ENCODE results near the gene PCDHA3. TPM values are rescaled to one million over a fixed set of nuclear protein-coding genes. Genes with fewer than 3 reads are reported as not detected.
A peak's percentile ranks its signal among the peaks of the same experiment; 100 is the strongest.
"Not testable (repeated sequence)": the region's sequence is repeated elsewhere in the genome, so short reads cannot be mapped to it uniquely, and the experiment has no call there.

The PCDHA3 gene
- total and polyA plus RNA-seq, 4 donors: 2.1 to 13.2 (median 8.9) TPM

DNA sequence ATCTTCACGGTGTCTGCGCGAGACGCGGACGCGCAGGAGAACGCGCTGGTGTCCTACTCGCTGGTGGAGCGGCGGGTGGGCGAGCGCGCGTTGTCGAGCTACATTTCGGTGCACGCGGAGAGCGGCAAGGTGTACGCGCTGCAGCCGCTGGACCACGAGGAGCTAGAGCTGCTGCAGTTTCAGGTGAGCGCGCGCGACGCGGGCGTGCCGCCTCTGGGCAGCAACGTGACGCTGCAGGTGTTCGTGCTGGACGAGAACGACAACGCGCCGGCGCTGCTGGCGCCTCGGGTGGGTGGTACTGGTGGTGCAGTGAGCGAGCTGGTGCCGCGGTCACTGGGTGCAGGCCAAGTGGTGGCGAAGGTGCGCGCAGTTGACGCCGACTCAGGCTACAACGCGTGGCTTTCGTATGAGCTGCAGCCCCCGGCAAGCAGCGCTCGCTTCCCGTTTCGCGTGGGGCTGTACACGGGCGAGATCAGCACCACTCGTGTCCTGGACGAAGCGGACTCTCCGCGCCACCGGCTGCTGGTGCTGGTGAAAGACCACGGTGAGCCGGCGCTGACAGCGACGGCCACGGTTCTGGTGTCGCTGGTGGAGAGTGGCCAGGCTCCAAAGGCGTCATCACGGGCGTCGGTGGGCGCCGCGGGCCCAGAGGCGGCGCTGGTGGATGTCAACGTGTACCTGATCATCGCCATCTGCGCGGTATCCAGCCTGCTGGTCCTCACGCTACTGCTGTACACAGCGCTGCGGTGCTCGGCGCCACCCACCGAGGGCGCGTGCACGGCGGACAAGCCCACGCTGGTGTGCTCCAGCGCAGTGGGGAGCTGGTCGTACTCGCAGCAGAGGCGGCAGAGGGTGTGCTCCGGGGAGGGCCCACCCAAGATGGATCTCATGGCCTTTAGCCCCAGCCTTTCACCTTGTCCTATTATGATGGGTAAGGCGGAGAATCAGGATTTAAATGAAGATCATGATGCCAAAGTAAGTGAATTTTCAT lies 28.9 kb downstream of the PCDHA3 start:
- H3K9me3 ChIP-seq (ENCODE audit: control insufficient read depth, insufficient read depth, low read length): peaks cover 13% of the 10 kb centered on the region
- not testable (repeated sequence) for H3K4me1 ChIP-seq (ENCODE audit: control insufficient read depth, insufficient read depth, low read length); H3K36me3 ChIP-seq (ENCODE audit: control insufficient read depth, insufficient read depth, low read length); H3K4me3 ChIP-seq (ENCODE audit: low read depth, low read length); H3K27ac ChIP-seq (ENCODE audit: low read depth, low read length); DNase-seq (ENCODE audit: low read depth in 4 of 6, low spot score in 6 of 6); H3K27me3 ChIP-seq (ENCODE audit: control insufficient read depth, insufficient read depth, low read length)
- whole genome bisulfite sequencing (ENCODE audit: insufficient coverage): 32% methylated on average over 100 of the region's 106 CpGs

GRCh38 chr5:140833993-140834392 lies 33.1 kb downstream of the PCDHA3 start, which contains the start of gene PCDHA7:
PCDHA7 (plus strand) TSS chr5:140834269; CDS start chr5:140834384, 115 bp downstream.
- peaks cover 16% of the 10 kb centered on the region for H3K9me3 ChIP-seq (ENCODE audit: control insufficient read depth, insufficient read depth, low read length)
- H3K4me3 ChIP-seq (ENCODE audit: low read depth, low read length): no peak within 1 kb of the TSS
- H3K27me3 ChIP-seq (ENCODE audit: control insufficient read depth, insufficient read depth, low read length): no peaks in the 10 kb centered on the region
- no CpG with 5 or more reads among the region's 8 CpGs for WGBS (ENCODE audit: insufficient coverage)
- peak in 2 of 6 donors; percentile 21 to 67 for DNase-seq (ENCODE audit: low read depth in 4 of 6, low spot score in 6 of 6)
- H3K27ac ChIP-seq (ENCODE audit: low read depth, low read length): no peak within 1 kb of the TSS
- peaks cover 17% of the 10 kb centered on the region for H3K36me3 ChIP-seq (ENCODE audit: control insufficient read depth, insufficient read depth, low read length)
- H3K4me1 ChIP-seq (ENCODE audit: control insufficient read depth, insufficient read depth, low read length): no peaks in the 10 kb centered on the region

GRCh38 chr5:140834439-140835008 lies 33.7 kb downstream of the PCDHA3 start:
- H3K27me3 ChIP-seq (ENCODE audit: control insufficient read depth, insufficient read depth, low read length); H3K4me1 ChIP-seq (ENCODE audit: control insufficient read depth, insufficient read depth, low read length); H3K4me3 ChIP-seq (ENCODE audit: low read depth, low read length); H3K27ac ChIP-seq (ENCODE audit: low read depth, low read length): not testable (repeated sequence)
- H3K36me3 ChIP-seq (ENCODE audit: control insufficient read depth, insufficient read depth, low read length): peaks cover 17% of the 10 kb centered on the region
- DNase-seq (ENCODE audit: low read depth in 4 of 6, low spot score in 6 of 6): peak in 1 of 6 donors; percentile 8
- 14% methylated on average over 23 of the region's 38 CpGs for WGBS (ENCODE audit: insufficient coverage)
- H3K9me3 ChIP-seq (ENCODE audit: control insufficient read depth, insufficient read depth, low read length): peaks cover 16% of the 10 kb centered on the region

DNA sequence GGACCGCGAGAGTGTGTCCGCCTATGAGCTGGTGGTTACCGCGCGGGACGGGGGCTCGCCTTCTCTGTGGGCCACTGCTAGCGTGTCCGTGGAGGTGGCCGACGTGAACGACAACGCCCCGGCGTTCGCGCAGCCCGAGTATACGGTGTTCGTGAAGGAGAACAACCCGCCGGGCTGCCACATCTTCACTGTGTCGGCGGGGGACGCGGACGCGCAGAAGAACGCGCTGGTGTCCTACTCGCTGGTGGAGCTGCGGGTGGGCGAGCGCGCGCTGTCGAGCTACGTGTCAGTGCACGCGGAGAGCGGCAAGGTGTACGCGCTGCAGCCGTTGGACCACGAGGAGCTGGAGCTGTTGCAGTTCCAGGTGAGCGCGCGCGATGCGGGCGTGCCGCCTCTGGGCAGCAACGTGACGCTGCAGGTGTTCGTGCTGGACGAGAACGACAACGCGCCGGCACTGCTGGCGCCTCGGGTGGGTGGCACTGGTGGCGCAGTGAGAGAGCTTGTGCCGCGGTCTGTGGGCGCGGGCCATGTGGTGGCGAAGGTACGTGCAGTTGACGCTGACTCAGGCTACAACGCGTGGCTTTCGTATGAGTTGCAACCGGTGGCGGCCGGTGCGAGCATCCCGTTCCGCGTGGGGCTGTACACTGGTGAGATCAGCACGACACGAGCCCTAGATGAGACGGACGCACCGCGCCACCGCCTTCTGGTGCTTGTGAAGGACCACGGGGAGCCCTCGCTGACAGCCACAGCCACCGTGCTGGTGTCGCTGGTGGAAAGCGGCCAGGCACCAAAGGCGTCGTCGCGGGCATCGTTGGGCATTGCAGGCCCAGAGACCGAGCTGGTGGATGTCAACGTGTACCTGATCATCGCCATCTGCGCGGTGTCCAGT lies 35.0 kb downstream of the PCDHA3 start:
- 33% methylated on average over 103 of the region's 103 CpGs for WGBS (ENCODE audit: insufficient coverage)
- no peak overlapping the region for H3K4me3 ChIP-seq (ENCODE audit: low read depth, low read length)
- no peak overlapping the region for H3K27ac ChIP-seq (ENCODE audit: low read depth, low read length)
- H3K9me3 ChIP-seq (ENCODE audit: control insufficient read depth, insufficient read depth, low read length): peaks cover 13% of the 10 kb centered on the region
- H3K36me3 ChIP-seq (ENCODE audit: control insufficient read depth, insufficient read depth, low read length): peaks cover 10% of the 10 kb centered on the region
- no peaks in the 10 kb centered on the region for H3K27me3 ChIP-seq (ENCODE audit: control insufficient read depth, insufficient read depth, low read length)
- DNase-seq (ENCODE audit: low read depth in 4 of 6, low spot score in 6 of 6): no peak
- no peaks in the 10 kb centered on the region for H3K4me1 ChIP-seq (ENCODE audit: control insufficient read depth, insufficient read depth, low read length)

GRCh38 chr5:140840978-140841962 lies 40.4 kb downstream of the PCDHA3 start, which contains the start of gene PCDHA8:
PCDHA8 (plus strand) TSS chr5:140841187; CDS start chr5:140841322, 135 bp downstream.
- Histone ChIP-seq H3K27ac (ENCODE audit: low read depth, low read length) (no peak within 1 kb of the TSS), H3K4me1 (ENCODE audit: control insufficient read depth, insufficient read depth, low read length) (no peaks in the 10 kb centered on the region), H3K36me3 (ENCODE audit: control insufficient read depth, insufficient read depth, low read length) (peaks cover 2% of the 10 kb centered on the region), H3K4me3 (ENCODE audit: low read depth, low read length) (no peak within 1 kb of the TSS), H3K9me3 (ENCODE audit: control insufficient read depth, insufficient read depth, low read length) (peaks cover 4% of the 10 kb centered on the region), H3K27me3 (ENCODE audit: control insufficient read depth, insufficient read depth, low read length) (no peaks in the 10 kb centered on the region)
- peak in 1 of 6 donors; percentile 38 for DNase-seq (ENCODE audit: low read depth in 4 of 6, low spot score in 6 of 6)
- 24% methylated on average over 42 of the region's 47 CpGs for WGBS (ENCODE audit: insufficient coverage)

- Histone ChIP-seq H3K36me3 (ENCODE audit: control insufficient read depth, insufficient read depth, low read length) (no peaks in the 10 kb centered on the region), H3K4me1 (ENCODE audit: control insufficient read depth, insufficient read depth, low read length) (no peaks in the 10 kb centered on the region), H3K27me3 (ENCODE audit: control insufficient read depth, insufficient read depth, low read length) (no peaks in the 10 kb centered on the region), H3K27ac (ENCODE audit: low read depth, low read length) (no peak overlapping the region), H3K9me3 (ENCODE audit: control insufficient read depth, insufficient read depth, low read length) (peaks cover 3% of the 10 kb centered on the region), H3K4me3 (ENCODE audit: low read depth, low read length) (no peak overlapping the region)
- WGBS (ENCODE audit: insufficient coverage): 38% methylated on average over 86 of the region's 87 CpGs
- no peak for DNase-seq (ENCODE audit: low read depth in 4 of 6, low spot score in 6 of 6)
These were observed 42.2 kb downstream of the PCDHA3 start for GRCh38 chr5:140842798-140843733.

DNA sequence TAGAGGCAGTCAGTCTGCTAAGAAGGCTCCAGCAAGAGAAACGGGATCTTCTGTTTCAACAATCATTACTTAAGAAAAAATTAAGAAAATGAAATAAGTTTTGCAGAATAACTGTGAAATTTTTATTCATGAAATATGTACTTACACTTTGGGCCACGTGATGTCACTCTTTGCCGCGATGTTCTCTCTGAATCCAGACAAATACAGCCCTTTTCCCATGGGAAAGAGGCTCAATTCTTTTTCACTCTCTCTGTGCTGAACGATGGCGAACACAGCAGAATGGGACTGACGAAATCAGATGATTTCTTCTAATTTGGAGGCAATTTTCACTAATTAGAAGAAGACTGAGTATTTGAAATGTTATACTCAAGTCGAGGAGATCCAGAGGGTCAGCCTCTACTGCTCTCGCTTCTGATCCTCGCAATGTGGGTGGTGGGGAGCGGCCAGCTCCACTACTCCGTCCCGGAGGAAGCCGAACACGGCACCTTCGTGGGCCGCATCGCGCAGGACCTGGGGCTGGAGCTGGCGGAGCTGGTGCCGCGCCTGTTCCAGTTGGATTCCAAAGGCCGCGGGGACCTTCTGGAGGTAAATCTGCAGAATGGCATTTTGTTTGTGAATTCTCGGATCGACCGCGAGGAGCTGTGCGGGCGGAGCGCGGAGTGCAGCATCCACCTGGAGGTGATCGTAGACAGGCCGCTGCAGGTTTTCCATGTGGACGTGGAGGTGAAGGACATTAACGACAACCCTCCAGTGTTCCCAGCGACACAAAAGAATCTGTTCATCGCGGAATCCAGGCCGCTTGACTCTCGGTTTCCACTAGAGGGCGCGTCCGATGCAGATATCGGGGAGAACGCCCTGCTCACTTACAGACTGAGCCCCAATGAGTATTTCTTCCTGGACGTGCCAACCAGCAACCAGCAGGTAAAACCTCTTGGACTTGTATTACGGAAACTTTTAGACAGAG lies 47.6 kb downstream of the PCDHA3 start, which contains the start of gene PCDHA9:
PCDHA9 (plus strand) TSS at position 244 of the 964 bp plus-strand sequence; CDS start at position 358, 114 bp downstream.
- H3K9me3 ChIP-seq (ENCODE audit: control insufficient read depth, insufficient read depth, low read length); H3K4me3 ChIP-seq (ENCODE audit: low read depth, low read length); H3K36me3 ChIP-seq (ENCODE audit: control insufficient read depth, insufficient read depth, low read length); H3K4me1 ChIP-seq (ENCODE audit: control insufficient read depth, insufficient read depth, low read length); H3K27ac ChIP-seq (ENCODE audit: low read depth, low read length); H3K27me3 ChIP-seq (ENCODE audit: control insufficient read depth, insufficient read depth, low read length): not testable (repeated sequence)
- DNase-seq (ENCODE audit: low read depth in 4 of 6, low spot score in 6 of 6): peak in 2 of 6 donors; percentile 4 to 30
- 21% methylated on average over 23 of the region's 48 CpGs for WGBS (ENCODE audit: insufficient coverage)
